NCI-H2029 treated with DMSO at 0.1 percent for 48 hours (cell line): ENCODE data around the gene NUDT3.
"Not testable (repeated sequence)": the region's sequence is repeated elsewhere in the genome, so short reads cannot be mapped to it uniquely, and the experiment has no call there.

Experiments used
- DNase-seq: peaks from one replicate; lab custom pipeline; 2025; lab: John Stamatoyannopoulos, UW

NUDT3 gene

DNA sequence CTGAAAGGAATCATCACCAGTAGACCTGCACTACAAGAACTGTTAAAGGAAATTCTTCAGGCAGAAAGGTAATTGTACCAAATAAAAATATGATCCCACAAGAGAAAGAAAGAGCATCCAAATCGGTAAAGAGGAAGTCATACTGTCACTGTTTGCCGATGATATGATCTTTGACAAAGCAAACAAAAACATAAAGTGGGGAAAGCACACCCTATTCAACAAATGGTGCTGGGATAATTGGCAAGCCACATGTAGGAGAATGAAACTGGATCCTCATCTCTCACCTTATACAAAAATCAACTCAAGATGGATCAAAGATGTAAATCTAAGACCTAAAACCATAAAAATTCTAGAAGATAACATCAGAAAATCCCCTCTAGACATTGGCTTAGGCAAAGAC is 140.1 kb downstream of the NUDT3 start:
- DNase-seq, result not testable (repeated sequence)

DNA sequence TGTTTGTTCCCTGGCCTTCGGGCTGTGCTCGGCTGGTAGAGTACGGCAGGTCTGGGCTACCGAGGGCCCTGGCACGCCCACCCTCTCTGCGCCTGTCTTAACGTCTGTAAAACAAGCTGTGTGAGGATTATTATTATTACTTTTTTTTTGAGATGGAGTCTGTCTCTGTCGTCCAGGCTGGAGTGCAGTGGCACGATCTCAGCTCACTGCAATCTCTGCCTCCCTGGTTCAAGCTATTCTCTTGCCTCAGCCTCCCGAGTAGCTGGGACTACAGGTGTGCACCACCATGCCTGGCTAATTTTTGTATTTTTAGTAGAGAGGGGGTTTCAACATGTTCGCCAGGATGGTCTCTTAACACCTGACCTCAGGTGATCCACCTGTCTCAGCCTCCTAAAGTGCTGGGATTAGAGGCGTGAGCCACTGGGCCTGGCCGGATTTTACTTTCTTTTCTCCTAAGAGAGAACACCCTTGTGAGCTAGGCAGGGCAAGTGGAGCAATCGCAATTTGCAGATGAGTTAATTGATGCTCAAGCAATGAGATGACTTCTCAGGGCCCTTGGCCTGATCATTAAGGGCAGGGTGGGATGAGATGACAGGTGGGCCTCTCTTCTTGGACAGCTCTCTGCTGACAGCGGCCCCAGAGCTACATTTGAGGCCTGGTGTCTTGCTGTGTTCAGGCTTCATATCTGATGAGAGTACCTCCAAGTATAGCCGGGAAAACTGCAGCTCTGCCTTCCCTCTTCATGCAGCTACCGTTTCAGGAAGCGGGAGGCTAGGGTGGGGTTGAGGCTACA is 142.8 kb downstream of the NUDT3 start:
- DNase-seq, result no peak

DNA sequence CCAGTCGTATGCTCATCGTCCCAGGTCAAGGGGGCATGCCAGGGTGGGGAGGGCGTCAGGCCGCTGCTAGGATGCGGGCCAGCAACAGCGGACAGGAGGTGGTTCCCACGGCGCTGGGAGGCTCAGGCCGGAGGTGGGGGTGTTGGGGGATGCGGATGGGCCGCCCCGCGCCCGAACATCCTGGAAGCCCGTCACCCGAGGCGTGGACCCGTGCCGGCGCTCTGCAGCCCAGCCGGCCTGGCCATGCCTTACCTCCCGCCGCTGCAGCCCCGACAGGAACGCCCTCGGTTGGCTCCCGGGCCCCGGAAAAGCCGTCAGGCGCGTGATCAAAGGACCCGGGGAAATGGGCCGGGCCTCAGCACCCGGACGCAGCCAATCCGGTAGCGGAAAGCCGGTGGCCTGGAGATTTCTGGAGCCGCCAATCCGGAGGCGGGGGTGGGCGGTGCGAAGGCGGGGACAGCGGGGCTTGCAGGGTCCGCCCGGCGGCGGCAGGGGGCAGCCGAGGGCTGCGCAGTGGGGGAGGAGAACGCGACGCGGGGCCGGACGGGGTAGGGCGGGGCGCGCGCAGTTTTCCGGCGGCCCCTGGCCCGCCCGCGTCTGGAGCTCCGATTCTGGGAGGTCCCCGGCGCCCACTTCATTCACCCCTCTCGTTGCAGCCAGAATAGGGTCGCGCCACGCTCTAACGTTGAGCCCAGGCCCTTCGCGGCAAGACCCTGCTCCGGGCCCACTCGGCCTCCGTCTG is 143.6 kb downstream of the NUDT3 start, which contains the start of gene SMIM29:
Gene SMIM29 (minus strand): TSS at position 280 of the 742 bp plus-strand sequence. CDS start 1,215 bp downstream, outside the sequence.
- peak; percentile 84 for DNase-seq

DNA sequence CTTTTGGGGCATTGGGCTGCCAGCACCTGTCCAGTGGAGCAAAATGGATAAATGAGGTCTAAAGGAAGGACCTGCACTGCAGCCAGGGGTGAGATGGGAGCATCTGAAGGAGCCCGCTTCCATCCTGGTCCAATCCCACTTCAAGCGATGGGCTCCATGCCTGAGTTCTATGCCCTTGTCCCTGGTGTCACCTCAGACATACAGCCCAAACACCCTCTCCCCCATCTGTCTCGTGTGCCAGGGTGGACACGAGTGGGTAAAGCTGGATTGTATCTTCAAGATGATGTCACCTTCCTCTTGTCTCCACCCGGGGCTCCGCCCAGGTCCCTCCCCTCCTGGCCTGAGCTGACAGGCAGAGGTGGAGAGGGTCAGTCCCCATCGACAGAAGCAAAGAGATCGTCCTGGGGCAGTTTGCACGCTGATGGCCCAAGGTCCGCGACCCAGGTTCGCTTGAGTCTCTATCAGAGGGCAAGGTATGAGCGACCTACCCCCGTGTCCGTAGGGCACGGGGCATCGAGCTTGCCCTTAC is 144.2 kb downstream of the NUDT3 start:
- no peak for DNase-seq

DNA sequence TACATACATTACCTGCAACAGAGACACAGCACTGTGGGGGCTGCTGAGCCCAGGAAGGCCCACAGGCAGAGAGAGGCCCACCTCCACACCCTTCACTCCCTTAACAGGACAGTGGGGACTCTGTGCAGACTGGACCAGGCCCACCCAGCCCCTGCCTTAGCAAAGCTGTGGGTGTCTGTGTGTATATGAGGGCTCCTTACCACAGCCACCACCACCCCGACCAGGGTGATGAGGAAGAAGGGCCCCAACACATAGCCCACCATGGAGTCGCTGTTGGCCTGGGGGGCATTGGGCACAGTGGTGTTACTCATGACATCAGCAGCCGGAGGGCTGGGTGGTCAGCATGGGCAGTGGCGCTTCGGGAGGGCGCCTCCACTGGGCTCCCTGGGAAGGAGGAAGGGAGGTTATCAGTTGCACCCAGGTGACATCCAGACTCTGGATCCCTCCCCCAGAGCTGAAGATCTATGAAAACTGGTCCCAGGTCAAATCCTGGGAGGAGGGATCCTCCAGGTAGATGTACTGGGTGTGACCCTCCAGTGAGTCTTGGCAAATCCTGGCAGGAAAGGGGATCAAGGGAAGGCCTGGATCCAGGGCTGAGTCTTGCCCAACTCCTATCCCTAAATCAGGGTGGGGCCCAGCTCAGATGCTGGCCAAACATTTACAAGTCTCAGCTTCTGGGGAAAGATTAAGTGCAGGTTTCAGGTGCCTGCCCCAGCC is 144.8 kb downstream of the NUDT3 start:
- no peak for DNase-seq

DNA sequence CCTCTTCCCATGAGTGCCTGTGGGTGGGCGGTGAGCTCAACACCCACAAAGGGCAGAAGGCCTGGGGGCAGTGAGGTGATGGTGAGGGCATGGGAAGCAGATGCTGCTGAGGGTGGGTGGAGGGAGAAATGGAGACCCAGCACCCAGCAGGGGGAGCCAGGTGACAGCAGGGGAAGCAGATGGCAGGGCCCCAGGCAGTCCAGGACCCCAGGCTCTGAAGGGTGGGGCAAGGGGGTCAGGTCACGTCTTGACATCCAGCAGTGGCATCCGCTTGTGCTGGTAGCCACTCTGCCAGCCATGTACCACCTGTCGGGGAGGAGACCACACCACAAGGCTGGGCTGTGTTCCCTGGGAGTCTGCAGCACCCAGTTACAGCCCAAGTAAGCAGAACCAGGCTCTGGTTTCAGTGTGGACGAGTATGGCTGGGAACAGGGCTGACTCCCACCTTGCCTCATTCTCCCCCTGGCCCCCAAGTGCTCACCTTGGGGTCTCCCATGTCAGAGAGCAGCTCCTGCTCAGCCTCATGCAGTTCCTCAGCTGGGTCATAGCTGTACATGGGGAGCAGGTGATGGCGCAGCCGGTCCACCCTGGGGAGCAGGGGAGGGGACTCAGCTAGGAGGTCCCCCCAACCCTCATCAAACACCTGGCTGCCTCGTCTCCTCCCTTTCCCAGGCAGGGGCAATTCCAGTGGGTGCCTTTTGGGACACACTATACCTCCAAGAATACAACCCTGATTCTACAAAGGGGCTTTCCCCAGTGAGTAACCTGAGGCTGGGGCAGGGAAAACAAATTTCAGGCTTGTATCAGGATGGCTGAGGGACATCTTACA is 145.7 kb downstream of the NUDT3 start:
- DNase-seq, result no peak

DNA sequence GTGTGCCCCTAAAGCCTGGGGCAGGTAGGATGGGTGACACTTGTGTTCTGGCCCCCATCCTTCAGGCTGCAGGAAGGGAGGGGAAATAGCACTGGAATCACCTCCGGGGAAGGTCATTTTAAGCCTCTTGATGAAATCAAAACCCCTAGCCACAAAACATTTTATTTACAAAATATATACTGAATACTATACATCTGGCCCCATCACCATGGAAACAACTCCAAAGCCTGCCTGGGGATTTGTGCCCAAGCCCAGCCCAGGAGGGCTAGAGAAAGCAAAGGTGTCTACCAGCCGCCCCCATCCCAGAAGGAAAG is 146.3 kb downstream of the NUDT3 start:
- no peak for DNase-seq

DNA sequence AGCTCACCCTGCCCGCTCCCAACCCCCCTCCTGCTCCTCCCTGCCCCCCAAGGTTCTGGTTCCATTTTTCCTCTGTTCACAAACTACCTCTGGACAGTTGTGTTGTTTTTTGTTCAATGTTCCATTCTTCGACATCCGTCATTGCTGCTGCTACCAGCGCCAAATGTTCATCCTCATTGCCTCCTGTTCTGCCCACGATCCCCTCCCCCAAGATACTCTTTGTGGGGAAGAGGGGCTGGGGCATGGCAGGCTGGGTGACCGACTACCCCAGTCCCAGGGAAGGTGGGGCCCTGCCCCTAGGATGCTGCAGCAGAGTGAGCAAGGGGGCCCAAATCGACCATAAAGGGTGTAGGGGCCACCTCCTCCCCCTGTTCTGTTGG is 146.7 kb downstream of the NUDT3 start:
- not testable (repeated sequence) for DNase-seq

DNA sequence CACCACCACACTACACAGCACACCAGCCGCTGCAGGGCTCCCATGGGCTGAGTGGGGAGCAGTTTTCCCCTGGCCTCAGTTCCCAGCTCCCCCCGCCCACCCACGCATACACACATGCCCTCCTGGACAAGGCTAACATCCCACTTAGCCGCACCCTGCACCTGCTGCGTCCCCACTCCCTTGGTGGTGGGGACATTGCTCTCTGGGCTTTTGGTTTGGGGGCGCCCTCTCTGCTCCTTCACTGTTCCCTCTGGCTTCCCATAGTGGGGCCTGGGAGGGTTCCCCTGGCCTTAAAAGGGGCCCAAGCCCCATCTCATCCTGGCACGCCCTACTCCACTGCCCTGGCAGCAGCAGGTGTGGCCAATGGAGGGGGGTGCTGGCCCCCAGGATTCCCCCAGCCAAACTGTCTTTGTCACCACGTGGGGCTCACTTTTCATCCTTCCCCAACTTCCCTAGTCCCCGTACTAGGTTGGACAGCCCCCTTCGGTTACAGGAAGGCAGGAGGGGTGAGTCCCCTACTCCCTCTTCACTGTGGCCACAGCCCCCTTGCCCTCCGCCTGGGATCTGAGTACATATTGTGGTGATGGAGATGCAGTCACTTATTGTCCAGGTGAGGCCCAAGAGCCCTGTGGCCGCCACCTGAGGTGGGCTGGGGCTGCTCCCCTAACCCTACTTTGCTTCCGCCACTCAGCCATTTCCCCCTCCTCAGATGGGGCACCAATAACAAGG is 147.3 kb downstream of the NUDT3 start:
- not testable (repeated sequence) for DNase-seq

DNA sequence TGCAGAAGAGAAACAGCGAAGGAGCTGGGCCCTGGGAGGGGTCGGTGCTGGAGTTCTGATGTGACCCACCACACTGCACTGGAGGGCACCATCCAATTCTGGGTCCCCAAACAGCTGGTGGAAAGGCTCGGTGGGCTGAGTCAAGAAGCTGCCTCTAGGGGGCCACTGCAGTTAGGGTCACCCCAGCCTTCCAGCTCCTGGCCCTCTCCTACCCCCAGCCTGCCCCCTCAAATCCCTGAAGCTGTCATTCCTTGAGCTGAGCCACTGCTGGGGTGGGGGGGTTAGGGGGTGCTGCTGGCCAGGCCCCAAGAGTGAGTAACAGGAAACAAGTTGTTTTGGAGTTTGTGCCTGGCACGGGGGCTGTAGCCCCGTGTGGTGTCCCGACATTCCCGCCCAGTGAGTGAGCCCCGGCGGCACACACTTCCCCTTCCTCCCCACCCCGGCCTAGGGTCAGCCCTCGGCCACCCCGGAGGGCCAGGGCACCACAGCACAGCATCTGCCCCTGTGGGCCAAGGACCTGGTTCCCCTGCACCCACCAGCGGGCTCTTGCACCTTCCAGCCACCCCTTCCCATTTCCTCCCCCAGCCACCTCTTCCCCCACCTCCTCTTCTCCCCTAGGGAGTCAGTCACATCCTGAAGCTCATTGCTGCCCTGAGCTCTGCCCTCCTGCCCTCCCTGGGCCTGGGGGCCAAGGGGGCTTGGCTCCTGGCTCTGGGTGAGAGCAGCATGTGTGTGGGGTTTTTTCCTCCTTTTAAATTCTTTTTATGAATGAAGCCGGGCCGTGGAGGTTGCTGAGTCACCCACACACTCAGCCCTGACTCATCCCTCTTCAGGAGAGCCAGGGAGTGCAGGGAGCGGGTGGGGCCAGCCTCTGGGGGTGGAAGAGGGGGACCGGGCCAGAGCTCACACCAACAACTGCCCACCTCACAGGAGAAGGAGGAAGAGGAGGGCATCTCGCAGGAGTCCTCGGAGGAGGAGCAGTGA is 148.3 kb downstream of the NUDT3 start:
- DNase-seq, result no peak

DNA sequence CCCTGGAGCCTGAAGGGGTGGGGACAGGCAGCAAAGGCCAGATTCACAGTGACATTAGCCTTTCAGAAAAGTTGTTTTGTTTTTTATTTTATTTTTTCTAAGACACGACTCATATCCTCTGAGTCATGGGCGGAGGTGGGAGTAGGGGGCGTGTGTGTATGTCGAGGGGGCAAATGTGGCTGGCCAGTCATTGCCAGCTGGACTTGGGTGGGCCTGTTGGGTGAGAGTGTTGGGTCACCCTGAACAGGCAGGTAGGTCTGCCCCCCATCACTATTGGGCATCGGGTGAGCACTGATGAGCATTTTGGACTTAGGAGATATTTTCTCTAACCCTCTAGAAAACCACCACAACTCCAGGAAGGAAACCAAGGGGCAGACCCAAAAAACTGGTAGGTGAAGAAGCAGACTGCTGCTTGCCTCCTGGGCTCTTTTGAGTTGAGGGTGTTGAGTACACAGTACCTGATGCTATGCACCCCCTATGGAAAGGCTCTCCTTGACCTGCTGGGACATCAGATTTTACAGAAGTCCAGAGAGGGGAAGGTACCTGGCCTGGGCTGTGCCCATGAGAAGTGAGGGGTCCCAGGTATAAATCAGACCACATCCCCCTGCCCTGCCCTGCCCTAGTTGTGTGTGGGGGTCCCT is 149.2 kb downstream of the NUDT3 start:
- no peak for DNase-seq

DNA sequence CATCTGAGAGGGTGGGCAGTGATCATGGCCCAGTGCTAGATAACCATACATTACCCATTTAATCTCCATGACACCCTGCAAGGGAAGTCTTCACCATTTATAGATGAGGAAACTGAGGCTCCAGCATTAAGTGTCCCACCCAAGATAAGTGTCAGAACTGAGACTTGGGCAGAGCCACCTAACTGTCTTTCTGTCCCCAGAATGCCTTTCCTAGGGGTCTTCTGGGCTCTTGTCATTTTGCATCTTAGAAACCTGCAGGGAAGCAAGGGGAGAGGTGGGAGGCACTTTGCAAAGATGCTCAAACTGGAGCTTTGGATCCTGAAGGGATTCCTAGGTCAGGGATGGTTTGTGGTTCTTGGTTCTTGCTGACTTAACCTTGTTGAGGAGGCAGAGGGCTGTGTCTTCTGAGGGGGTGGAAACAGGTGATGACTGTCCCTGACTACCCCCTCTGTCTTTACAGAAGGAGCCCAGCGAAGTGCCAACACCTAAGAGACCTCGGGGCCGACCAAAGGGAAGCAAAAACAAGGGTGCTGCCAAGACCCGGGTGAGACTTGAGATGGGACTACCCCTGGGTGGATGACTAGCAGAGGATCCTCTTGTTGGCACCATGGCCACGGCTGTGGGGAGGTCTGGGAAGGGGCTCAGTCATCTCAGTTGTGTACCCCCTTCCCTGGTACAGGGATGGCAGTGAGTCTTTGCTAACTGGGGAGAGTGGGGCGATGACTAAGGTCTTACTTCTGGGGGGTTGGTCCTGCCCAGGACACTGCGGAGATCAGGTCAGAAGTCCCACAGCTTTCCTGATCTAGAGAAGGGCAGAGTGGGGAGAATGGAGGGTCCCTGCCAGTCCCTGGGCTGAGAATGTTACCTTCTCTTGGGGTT is 150.0 kb downstream of the NUDT3 start:
- DNase-seq, result no peak

DNA sequence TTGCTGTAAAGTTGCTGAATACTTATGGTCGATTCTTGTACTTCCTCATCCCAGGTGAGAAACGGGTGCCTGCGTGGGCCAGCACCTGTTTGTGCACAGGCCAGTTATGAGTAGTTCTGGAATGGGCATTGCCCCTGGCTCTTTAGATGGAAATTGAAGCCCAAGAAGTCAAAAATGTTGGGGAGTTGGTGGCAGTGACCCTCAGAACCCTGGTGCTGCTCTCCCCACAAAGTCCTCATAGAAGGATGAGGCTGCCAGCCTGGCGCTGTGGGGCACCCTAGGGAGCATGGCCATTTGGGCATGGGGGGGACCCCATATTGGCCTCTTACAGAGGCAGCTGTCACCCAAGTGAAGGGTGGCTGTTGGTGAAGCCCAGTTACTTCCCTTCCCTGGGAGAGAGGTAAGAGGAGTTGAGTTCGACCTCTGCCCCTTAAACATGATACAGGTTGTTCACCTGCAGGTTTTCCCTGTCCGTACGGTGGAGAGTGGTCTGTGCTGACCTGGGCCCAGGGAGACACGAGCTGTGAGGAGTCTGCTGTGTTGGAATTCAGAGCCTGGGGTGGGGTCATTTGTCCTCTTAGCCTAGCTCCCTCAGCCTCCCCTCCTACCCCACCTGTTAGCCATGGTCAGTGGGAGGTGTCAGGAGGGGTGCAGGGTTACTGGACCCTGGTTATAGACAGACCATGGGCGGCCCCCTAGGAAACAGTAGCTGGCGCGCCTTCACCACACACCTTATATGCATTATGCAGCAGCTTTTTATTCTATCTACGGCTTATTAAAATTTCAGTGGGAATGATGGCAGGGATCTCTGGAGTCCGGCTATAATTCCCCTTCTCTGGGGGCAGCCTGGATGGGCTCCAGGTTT is 150.9 kb downstream of the NUDT3 start:
- no peak for DNase-seq

DNA sequence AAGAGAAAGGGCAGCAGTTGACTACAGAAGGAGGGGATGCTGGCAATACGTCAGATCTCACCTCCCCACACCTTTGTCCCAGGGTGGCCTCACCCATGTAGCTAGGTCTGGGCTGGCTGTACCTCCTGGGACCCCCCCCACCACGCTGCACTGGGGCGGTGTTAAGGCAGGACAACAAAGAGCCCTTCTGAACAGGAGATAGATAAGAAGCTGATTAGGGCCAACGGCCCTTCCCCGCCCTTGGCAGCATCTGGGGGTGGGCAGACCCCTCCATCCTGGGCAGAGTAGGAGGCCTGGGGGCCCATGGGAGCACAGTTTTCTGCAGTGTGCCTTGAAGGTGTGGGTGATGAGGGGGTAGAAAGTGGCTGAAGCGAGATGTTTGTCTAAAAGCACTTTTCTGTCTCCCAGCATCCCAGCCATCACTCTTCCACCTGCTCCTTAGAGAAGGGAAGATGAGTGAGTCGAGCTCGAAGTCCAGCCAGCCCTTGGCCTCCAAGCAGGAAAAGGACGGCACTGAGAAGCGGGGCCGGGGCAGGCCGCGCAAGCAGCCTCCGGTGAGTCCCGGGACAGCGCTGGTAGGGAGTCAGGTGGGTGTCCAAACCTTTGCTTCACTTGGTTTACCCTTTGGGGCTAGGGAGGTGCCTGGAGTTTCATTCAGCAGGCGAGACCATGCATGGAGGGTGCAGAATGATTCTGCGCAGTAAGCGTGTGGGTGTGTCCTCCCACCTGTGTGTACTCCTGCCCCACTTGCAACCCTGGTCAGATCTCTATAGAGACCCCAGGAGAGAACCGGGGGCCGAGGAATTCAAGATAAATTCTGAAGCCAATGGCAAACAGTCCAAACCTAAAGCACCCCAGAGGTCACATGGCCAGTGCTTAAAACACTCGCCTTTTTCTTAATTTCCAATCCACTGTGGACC is 151.9 kb downstream of the NUDT3 start:
- no peak for DNase-seq

DNA sequence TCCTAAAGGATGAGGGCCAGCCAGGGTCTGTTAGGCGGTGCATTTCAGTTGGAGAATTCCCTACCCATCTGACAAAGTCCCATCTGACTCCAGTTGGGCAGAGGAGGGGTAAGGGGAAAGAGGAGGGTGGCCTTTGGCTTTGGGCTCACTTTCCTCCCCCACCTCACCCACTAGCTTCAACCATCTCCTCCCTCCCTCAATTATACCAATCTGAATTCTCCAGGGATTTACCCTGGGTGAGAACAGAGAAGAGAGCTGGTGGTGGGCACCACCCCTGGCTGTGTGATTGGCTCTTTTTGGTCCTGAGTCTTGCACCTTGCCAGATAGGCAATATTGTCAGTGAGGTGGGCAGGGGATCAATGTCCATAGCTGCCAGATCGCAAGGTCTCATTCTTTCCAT is 152.6 kb downstream of the NUDT3 start:
- no peak for DNase-seq

DNA sequence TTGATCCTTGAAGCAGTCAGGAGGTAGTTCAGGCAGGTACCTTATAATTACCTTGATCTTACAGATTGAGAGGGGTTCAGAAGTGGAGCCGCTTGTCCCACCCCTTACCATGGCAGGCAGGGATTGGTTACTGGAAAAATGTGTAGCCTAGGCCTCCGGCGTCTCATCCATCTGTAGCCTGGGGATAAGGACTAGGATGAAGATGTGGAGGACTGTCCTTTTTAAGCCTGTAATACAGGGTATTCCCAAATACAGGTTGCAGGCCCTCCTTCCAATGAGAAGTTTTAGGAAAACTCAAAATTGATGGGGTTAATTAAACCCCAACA is 153.0 kb downstream of the NUDT3 start:
- DNase-seq, result no peak
